Measurements from ENCODE around the gene EYS. TPM values are rescaled to one million over a fixed set of nuclear protein-coding genes. Genes with fewer than 3 reads are reported as not detected.

The EYS gene
- total and polyA plus RNA-seq, 4 donors = 0.08 to 0.63 (median 0.36) TPM

DNA sequence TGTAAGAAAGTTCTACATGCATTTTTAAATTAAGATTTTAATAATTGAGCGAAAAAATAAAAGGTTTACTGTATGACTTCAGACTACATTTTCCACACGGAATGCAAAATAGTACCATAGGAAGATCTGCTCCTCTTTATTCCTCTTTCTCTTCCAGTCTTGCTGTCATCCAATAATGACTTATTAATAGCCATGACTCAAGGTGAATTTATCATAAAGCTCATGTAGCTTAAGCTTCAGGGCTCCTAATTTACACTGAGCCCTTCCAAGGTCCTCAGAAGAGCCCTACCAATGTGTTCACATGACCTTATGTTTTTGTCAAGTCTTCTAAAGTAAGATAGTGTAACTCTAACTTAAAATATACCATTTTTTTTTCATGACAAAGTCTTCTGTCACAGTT, 1561.4 kb downstream of the EYS start:
- WGBS = 75% methylated on average over 2 of the region's 2 CpGs
- DNase-seq (ENCODE audit: low spot score) = no peak
- TF ChIP-seq SP1 (IDR thresholded peaks at IDR 0.05) (no peak), YY1 (IDR thresholded peaks at IDR 0.05) (no peak), JUND (IDR thresholded peaks at IDR 0.05) (no peak), FOXA2 (IDR thresholded peaks at IDR 0.05) (no peak), RAD21 (IDR thresholded peaks at IDR 0.05) (no peak), RXRA (IDR thresholded peaks at IDR 0.05) (no peak), HNF4G (IDR thresholded peaks at IDR 0.05) (no peak), NR2F2 (IDR thresholded peaks at IDR 0.05) (no peak)
- TF ChIP-seq, protein P1, sequence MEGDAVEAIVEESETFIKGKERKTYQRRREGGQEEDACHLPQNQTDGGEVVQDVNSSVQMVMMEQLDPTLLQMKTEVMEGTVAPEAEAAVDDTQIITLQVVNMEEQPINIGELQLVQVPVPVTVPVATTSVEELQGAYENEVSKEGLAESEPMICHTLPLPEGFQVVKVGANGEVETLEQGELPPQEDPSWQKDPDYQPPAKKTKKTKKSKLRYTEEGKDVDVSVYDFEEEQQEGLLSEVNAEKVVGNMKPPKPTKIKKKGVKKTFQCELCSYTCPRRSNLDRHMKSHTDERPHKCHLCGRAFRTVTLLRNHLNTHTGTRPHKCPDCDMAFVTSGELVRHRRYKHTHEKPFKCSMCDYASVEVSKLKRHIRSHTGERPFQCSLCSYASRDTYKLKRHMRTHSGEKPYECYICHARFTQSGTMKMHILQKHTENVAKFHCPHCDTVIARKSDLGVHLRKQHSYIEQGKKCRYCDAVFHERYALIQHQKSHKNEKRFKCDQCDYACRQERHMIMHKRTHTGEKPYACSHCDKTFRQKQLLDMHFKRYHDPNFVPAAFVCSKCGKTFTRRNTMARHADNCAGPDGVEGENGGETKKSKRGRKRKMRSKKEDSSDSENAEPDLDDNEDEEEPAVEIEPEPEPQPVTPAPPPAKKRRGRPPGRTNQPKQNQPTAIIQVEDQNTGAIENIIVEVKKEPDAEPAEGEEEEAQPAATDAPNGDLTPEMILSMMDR (IDR thresholded peaks at IDR 0.05; ENCODE audit: low read depth, low read length, missing input control) = no peak
- TF ChIP-seq, protein P2, sequence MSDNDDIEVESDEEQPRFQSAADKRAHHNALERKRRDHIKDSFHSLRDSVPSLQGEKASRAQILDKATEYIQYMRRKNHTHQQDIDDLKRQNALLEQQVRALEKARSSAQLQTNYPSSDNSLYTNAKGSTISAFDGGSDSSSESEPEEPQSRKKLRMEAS (IDR thresholded peaks at IDR 0.05) = no peak
- TF ChIP-seq, protein P3, sequence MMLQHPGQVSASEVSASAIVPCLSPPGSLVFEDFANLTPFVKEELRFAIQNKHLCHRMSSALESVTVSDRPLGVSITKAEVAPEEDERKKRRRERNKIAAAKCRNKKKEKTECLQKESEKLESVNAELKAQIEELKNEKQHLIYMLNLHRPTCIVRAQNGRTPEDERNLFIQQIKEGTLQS (IDR thresholded peaks at IDR 0.05) = no peak
- no peaks in the 10 kb centered on the region for H3K36me3 ChIP-seq (ENCODE audit: control insufficient read depth in 4 of 4, insufficient read depth in 3 of 4, low read depth in 1 of 4, low read length in 3 of 4)
- H3K4me3 ChIP-seq (ENCODE audit: low read depth in 1 of 3, low read length in 3 of 3) = no peak overlapping the region
- no peak overlapping the region for H3K27ac ChIP-seq (ENCODE audit: low read depth in 1 of 2, low read length in 2 of 2)
- no peak overlapping the region for H3K9ac ChIP-seq (ENCODE audit: low read depth in 1 of 2, low read length in 2 of 2)
- no peaks in the 10 kb centered on the region for H3K27me3 ChIP-seq (ENCODE audit: control insufficient read depth in 4 of 4, insufficient read depth in 4 of 4, low read length in 3 of 4)
- H3K9me3 ChIP-seq (ENCODE audit: control insufficient read depth in 4 of 4, low read length in 3 of 4) = no peaks in the 10 kb centered on the region
- H3K4me1 ChIP-seq (ENCODE audit: control insufficient read depth in 4 of 4, insufficient read depth in 4 of 4, low read length in 3 of 4) = no peaks in the 10 kb centered on the region

DNA sequence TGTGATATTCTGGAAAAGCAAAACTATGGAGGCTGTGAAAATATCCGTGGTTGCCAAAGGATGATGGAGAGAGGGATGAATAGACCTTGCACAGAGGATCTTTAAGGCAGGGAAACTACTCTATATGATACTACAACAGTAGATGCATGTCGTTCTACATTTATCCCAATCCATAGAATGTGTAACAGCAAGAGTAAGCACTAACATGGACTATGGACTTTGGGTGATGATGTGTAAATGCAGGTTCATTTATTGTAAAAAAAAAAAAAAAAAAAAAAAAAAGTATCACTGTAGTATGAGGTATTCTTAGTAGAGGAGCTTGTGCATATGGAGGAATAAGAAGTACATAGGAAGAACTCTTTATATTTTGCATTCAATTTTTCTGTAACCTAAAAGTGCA, 1563.9 kb downstream of the EYS start:
- no peak for DNase-seq (ENCODE audit: low spot score)

More for the DNA sequence above, 1563.9 kb downstream of the EYS start:
- TF ChIP-seq NR2F2 (IDR thresholded peaks at IDR 0.05) (no peak), GABPA (IDR thresholded peaks at IDR 0.05 in 1 of 2, conservative IDR thresholded peaks at IDR 0.05 in 1 of 2) (no peak), EGR1 (IDR thresholded peaks at IDR 0.05; ENCODE audit: low read depth in 2 of 2) (no peak), HNF4G (IDR thresholded peaks at IDR 0.05) (no peak), TAF1 (conservative IDR thresholded peaks at IDR 0.05) (no peak), RAD21 (IDR thresholded peaks at IDR 0.05) (no peak), HNF4A (conservative IDR thresholded peaks at IDR 0.05) (no peak), JUND (IDR thresholded peaks at IDR 0.05) (no peak), FOXA2 (IDR thresholded peaks at IDR 0.05) (no peak)
- TF ChIP-seq, protein P1 (IDR thresholded peaks at IDR 0.05; ENCODE audit: low read depth, low read length, missing input control) = no peak
- TF ChIP-seq, protein P4, sequence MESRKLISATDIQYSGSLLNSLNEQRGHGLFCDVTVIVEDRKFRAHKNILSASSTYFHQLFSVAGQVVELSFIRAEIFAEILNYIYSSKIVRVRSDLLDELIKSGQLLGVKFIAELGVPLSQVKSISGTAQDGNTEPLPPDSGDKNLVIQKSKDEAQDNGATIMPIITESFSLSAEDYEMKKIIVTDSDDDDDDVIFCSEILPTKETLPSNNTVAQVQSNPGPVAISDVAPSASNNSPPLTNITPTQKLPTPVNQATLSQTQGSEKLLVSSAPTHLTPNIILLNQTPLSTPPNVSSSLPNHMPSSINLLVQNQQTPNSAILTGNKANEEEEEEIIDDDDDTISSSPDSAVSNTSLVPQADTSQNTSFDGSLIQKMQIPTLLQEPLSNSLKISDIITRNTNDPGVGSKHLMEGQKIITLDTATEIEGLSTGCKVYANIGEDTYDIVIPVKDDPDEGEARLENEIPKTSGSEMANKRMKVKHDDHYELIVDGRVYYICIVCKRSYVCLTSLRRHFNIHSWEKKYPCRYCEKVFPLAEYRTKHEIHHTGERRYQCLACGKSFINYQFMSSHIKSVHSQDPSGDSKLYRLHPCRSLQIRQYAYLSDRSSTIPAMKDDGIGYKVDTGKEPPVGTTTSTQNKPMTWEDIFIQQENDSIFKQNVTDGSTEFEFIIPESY (IDR thresholded peaks at IDR 0.05) = no peak
- no peaks in the 10 kb centered on the region for H3K4me1 ChIP-seq (ENCODE audit: control insufficient read depth in 4 of 4, insufficient read depth in 4 of 4, low read length in 3 of 4)
- H3K9ac ChIP-seq (ENCODE audit: low read depth in 1 of 2, low read length in 2 of 2) = no peak overlapping the region
- H3K9me3 ChIP-seq (ENCODE audit: control insufficient read depth in 4 of 4, low read length in 3 of 4) = no peaks in the 10 kb centered on the region
- no peaks in the 10 kb centered on the region for H3K36me3 ChIP-seq (ENCODE audit: control insufficient read depth in 4 of 4, insufficient read depth in 3 of 4, low read depth in 1 of 4, low read length in 3 of 4)
- no peak overlapping the region for H3K4me3 ChIP-seq (ENCODE audit: low read depth in 1 of 3, low read length in 3 of 3)
- no peaks in the 10 kb centered on the region for H3K27me3 ChIP-seq (ENCODE audit: control insufficient read depth in 4 of 4, insufficient read depth in 4 of 4, low read length in 3 of 4)
- WGBS = 53% methylated on average over 2 of the region's 2 CpGs
- H3K27ac ChIP-seq (ENCODE audit: low read depth in 1 of 2, low read length in 2 of 2) = no peak overlapping the region
